ENCODE results near the gene MSANTD7.
"Not testable (repeated sequence)": the region's sequence is repeated elsewhere in the genome, so short reads cannot be mapped to it uniquely, and the experiment has no call there.

Gene MSANTD7

GRCh38 chr10:14837757-14838581 lies at the start of gene MSANTD7, which contains the start of the genes CDNF and HSPA14:
MSANTD7 (plus strand) TSS chr10:14838306; CDS start chr10:14842285, 3,979 bp downstream.
CDNF (minus strand) TSS chr10:14838037; CDS start chr10:14837946, 91 bp downstream.
HSPA14 (plus strand) TSS chr10:14838306; CDS start chr10:14838403, 97 bp downstream.
- peak; percentile 99 for DNase-seq (ENCODE audit: low read depth)

DNA sequence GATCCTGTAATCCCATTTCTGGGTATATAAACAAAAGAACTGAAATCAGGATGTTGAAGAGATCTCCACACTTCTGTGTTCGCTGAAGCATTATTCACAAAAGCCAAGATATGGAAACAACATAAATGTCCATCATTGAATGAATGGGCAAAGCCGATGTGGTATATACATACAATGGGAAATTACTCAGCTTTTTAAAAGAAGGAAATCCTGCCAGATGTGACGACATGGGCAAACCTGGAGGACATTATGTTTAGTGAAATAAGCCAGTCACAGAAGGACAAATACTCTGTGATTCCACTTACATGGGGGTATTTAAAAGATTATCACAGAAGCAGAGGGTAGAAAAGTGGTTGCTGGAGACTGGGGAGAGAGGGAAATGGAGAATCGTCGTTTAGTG lies 39.5 kb upstream of the MSANTD7 start:
- DNase-seq (ENCODE audit: low read depth): no peak

DNA sequence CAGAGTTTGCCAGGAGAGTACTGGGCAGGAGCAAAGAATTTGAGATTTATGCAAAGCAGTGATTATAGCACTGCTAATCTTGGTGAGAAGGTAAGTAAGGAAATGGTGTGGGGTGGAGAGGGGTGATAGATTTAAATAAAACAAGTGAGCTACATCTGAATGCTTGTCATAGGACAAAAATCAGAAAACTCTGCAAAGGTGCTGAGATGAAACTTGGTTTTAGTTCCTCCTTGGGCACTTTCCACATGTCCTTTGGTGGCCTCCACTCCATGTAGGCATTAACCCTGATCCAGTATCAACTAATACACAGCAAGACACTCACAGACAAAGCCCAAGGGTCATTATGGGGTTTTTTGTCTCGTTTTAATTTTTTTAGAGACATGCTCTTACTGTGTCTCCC lies 37.7 kb upstream of the MSANTD7 start:
- no peak for DNase-seq (ENCODE audit: low read depth)

DNA sequence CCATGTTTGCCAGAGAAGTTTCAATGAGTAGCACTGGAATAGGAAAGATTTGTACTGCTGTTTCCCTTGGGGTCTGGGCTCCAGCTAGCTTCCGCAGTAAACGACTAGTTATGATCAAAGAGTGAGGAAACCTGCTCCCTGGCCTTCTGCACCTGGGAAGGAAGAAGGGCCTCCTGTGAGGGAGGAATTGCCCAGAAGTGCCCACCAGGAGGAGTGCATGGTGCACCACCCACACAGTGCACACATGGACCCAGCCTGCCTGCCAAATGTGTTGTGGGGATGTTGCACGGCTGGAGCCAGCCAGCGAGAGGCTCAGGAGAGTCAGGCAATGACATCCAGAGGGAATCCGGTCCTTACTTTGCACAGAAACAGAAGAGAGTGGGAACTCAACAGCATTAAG lies 36.4 kb upstream of the MSANTD7 start:
- no peak for DNase-seq (ENCODE audit: low read depth)

DNA sequence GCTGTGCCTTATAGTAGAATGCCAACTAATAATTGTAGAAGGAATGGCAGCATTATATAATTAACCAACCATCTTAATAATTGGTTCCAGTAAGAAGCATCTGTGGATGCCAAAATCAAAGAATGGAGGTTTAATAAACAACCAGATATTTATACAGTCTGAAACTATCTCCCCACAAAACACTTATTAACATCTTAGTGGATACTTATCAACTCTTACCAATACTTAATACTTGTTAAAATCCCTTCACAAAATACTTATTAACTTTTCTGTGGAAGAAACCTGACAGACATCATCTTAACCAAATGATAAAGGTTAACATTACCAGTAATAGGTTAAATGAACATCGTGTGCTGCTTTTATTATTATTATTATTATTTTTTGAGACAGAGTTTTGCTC lies 34.3 kb upstream of the MSANTD7 start:
- no peak for DNase-seq (ENCODE audit: low read depth)

DNA sequence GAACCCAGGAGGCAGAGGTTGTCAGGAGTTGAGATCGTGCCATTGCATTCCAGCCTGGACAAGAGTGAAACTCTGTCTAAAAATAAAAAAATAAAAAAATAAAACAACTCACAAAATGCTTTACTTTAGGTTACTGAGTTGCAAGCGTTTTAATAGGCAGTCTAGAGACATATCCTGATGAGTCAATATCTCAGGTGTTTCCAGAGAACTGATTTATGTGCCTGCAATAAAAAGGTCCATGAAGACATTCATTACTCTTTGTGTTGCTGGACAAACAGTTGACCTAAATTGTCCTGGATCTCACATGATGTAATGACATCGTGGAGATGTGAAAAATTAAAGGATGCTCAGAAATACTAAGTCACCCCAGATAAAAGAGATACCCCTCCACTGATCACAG lies 31.8 kb upstream of the MSANTD7 start:
- no peak for DNase-seq (ENCODE audit: low read depth)

DNA sequence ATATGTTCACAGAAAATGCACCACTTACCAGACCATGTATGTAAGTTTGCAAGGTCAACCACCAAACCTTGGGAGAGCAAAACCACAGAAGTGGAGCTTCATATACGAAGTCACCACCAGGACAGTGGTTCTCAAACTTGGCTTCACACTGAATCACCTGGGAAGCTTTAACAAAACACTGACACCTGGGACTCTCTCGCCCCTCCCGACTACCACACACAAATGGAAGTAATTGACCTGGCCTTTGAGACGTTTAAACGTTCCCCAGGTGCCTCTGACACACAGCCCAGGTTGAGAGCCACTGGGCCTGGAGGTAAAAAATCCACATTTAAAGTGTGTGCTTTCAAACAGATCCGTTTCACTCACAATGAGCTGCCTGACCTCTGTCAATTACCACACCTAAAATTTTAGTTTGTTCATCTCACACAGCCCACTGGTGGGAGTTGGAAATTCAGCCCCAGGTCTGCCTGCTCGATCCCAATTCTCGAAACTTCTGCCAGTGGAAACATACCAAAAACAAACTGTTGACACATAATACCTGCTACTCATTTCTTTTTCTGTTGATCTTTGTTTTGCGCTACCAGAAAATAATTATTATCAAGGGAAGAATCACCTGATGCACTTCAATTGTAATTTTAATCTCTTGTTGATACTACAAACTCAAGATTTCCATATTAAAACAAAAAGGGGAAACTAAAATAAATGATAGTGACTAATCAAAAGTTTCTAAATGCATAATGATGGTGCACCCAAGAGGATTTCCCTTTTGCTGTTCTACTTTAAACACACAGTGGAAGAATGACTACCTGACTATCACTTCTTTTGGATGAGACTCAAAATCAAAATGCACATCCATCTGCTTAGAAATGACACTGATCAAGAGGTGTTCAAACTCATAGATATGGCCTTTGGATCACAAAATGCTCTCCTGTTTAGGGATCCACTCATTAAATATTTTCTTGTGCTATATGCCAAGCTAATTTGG lies 26.8 kb upstream of the MSANTD7 start:
- DNase-seq (ENCODE audit: low read depth): no peak

DNA sequence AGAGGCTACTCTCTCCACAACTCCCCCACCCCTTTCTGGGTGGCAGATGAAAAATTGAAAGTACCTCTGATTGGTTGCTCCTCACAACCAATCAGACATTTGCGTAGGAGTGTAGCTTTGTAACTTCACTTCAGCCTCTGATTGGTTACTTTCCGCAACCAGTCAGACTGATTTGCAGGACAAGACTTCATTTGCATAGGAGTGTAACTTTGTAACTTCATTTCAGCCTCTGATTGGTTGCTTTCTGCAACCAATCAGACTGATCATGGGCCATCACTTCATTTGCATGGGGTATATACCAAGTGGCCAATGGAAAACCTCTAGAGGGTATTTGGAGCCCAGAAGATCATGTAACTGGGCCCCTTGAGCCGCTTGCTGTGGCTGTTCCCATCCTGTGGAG lies 25.8 kb upstream of the MSANTD7 start:
- no peak for DNase-seq (ENCODE audit: low read depth)

GRCh38 chr10:14815681-14816080 lies 22.4 kb upstream of the MSANTD7 start:
- DNase-seq (ENCODE audit: low read depth): no peak

DNA sequence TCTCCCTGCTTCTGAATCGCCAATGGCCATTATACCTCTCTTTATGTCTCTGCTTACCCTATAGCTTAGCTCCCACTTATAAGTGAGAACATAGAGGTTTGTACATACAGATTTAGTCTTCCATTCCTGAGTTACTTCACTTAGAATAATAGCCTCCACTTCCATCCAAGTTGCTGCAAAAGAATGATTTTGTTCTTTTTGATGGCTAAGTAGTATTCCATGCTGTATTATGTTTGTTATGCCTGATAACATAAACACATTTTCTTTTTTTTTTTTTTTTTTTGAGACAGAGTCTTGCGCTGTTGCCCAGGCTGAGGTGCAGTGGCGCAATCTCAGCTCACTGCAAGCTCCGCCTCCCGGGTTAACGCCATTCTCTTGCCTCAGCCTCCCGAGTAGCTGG lies 21.4 kb upstream of the MSANTD7 start:
- not testable (repeated sequence) for DNase-seq (ENCODE audit: low read depth)

GRCh38 chr10:14820010-14820774 lies 17.9 kb upstream of the MSANTD7 start:
- peak; percentile 63 for DNase-seq (ENCODE audit: low read depth)

- DNase-seq (ENCODE audit: low read depth): no peak
Measured at GRCh38 chr10:14820775-14821154, 17.3 kb upstream of the MSANTD7 start.

GRCh38 chr10:14821635-14822375 lies 16.3 kb upstream of the MSANTD7 start:
- DNase-seq (ENCODE audit: low read depth): no peak

DNA sequence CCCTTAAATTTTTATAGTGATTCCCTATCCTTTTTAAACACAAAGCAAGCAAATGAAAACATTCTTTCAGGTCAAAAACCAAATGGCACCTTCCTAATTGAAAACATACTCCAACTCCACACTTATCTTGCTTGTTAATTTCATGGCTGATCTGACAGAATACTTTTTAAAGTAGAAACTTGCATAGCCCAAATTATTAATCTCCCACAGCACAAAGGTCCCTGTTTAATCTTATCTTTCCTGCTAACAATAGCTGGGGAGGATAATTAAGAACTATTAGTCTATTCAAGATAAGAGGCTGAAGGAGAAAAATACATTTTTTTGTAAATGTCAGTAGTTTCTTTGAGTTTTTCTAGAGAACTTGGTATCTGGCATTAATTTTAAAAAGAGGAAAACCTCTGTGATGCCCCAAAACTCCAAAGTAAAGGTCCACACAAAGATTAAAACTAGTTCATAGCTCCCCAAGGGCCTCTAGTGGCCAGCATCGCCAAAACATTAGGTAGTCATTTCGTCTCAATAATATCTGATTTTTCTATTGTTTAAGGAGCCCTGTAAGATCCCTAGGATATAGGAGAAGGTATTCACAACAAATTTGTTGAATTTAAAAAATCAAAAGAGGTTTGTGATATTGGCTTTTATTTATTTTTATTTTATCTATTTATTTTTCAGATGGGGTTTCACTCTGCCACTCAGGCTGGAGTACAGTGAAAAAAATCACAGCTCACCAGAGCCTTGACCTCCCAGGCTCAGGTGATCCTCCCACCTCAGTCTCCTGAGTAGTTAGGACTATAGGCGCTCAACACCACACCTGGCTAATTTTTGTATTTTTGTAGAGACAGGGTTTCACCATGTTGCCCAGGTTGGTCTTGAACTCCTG lies 15.0 kb upstream of the MSANTD7 start:
- DNase-seq (ENCODE audit: low read depth): peak; percentile 31

DNA sequence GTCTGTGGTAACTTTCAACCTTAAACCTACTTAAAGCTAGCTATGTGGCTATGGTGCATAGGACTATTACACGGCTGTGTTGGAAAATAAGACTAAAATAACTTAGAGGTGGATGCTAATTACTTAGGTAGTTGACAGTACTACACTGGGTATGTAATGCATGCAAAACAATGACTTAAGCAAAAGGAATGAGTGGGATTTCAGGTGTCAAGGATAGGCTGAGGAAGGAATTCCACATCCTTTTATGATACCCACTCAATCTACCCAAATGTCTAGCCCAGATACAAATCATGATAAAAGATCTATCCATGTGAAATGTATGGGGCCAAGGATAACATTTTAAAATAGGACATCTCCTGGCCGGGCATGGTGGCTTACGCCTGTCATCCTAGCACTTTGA lies 14.1 kb upstream of the MSANTD7 start:
- DNase-seq (ENCODE audit: low read depth): no peak

DNA sequence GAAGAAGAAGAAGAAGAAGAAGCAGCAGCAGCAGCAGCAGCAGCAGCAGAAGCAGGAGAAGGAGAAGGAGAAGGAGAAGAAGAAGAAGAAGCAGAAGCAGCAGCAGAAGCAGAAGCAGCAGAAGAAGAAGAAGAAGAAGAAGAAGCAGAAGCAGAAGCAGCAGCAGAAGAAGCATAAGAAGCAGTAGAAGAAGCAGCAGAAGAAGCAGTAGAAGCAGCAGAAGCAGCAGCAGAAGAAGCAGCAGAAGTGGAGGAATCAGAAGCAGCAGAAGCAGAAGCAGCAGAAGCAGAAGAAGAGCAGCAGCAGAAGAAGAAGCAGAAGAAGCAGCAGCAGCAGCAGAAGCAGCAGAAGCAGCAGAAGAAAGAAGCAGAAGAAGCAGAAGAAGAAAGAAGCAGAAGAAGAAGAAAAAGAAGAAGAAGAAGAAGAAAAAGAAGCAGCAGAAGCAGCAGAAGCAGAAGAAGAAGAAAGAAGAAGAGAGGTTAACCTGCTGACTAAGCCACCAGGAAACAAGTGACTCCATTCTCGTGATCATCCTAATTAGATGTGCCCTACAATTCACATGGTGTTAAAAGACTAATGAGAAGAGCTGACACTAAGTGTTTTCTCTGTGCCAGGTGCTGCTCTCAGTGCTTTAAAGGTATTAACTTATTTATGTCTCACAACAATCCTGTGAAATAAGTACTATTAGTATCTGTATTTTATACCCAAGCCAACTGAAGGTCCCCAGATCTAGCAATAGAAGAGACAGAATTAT lies 11.9 kb upstream of the MSANTD7 start:
- no peak for DNase-seq (ENCODE audit: low read depth)

DNA sequence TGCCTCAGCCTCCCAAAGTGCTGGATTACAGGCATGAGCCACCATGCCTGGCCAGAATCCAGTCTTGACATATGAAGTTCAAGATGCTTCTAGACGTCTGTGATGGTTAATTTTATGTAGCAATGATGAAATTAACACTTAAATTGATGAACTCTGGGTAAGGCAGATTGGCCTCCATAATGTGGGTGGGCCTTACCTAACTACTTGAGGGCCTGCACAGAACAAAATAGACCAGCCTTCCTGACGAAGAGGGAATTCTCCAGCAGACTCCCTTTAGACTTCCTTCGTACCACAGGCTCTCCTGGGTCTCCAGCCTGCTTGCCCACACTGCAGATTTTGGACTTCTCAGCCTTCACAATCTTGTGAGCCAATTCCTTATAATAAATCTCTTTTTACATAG lies 5.0 kb upstream of the MSANTD7 start:
- no peak for DNase-seq (ENCODE audit: low read depth)

GRCh38 chr10:14836208-14836607 lies 1.9 kb upstream of the MSANTD7 start:
- no peak for DNase-seq (ENCODE audit: low read depth)

GRCh38 chr10:14837003-14837756 lies 926 bp upstream of the MSANTD7 start:
- no peak for DNase-seq (ENCODE audit: low read depth)
